Stimulated activated naive CD8-positive, alpha-beta T cell treated with anti-CD3 and anti-CD28 coated beads, Interleukin-15, Interleukin-2, amounts not matched to agents 100 ng/mL and 50 ng/mL, for 24 hours (primary cell): ENCODE measurements around the gene FAM20B.
"Not testable (repeated sequence)": the region's sequence is repeated elsewhere in the genome, so short reads cannot be mapped to it uniquely, and the experiment has no call there.

Source experiments
- H3K27ac Mint-ChIP-seq: one replicate; pipeline ENCODE4 v1.8.0; 2021; ENCODE audit warnings: mild to moderate bottlenecking, mixed read lengths
- H3K27me3 Mint-ChIP-seq: one replicate; pipeline ENCODE4 v1.8.0; 2021; ENCODE audit warnings: mixed read lengths
- H3K36me3 Mint-ChIP-seq: one replicate; pipeline ENCODE4 v1.8.0; 2021; ENCODE audit warnings: low read depth, mixed read lengths
- H3K4me1 Mint-ChIP-seq: one replicate; pipeline ENCODE4 v1.8.0; 2021; ENCODE audit warnings: low read depth, mixed read lengths
- H3K4me3 Mint-ChIP-seq: one replicate; pipeline ENCODE4 v1.8.0; 2021; ENCODE audit warnings: mild to moderate bottlenecking, mixed read lengths
- H3K9me3 Mint-ChIP-seq: one replicate; pipeline ENCODE4 v1.8.0; 2021; ENCODE audit warnings: mixed read lengths

Gene FAM20B, protein sequence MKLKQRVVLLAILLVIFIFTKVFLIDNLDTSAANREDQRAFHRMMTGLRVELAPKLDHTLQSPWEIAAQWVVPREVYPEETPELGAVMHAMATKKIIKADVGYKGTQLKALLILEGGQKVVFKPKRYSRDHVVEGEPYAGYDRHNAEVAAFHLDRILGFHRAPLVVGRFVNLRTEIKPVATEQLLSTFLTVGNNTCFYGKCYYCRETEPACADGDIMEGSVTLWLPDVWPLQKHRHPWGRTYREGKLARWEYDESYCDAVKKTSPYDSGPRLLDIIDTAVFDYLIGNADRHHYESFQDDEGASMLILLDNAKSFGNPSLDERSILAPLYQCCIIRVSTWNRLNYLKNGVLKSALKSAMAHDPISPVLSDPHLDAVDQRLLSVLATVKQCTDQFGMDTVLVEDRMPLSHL

GRCh38 chr1:179025125-179025974, at the start of gene FAM20B:
Gene FAM20B (plus strand): TSS chr1:179025894. CDS start chr1:179043848, 17,954 bp downstream.
- Mint-ChIP-seq H3K36me3 (no peaks in the 10 kb centered on the region), H3K9me3 (no peaks in the 10 kb centered on the region), H3K4me1 (peaks cover 34% of the 10 kb centered on the region), H3K27ac (peak within 1 kb of the TSS; percentile 95), H3K4me3 (peak within 1 kb of the TSS; percentile 97), H3K27me3 (no peaks in the 10 kb centered on the region)

DNA sequence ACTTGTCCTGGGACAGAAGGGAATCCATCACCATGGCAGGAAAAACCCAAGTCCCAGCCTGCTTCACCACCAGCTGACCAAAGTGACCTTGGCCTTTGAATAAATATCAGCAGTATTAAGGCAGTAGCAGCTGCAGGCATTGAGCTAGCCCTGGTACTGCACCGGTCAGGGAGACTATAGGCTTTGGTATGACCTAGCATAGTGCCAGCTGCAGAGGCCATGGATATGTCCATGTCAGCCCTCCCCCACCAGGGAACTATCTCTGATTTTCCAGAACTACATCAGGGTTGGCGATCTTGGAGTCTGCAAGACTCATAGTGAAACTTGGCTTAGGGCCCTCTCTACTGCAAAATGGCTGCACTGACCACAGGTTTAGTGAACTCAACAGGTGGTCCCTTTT, 49.2 kb upstream of the FAM20B start:
- Mint-ChIP-seq H3K4me1 (no peaks in the 10 kb centered on the region), H3K36me3 (peaks cover 11% of the 10 kb centered on the region), H3K4me3 (no peak overlapping the region), H3K27me3 (peaks cover 7% of the 10 kb centered on the region), H3K27ac (no peak overlapping the region), H3K9me3 (peaks cover 11% of the 10 kb centered on the region)

- Mint-ChIP-seq H3K4me3 (no peak overlapping the region), H3K4me1 (no peaks in the 10 kb centered on the region), H3K27me3 (no peaks in the 10 kb centered on the region), H3K9me3 (peaks cover 4% of the 10 kb centered on the region), H3K27ac (no peak overlapping the region), H3K36me3 (no peaks in the 10 kb centered on the region)
Measured at GRCh38 chr1:178986204-178986603, 39.5 kb upstream of the FAM20B start.

DNA sequence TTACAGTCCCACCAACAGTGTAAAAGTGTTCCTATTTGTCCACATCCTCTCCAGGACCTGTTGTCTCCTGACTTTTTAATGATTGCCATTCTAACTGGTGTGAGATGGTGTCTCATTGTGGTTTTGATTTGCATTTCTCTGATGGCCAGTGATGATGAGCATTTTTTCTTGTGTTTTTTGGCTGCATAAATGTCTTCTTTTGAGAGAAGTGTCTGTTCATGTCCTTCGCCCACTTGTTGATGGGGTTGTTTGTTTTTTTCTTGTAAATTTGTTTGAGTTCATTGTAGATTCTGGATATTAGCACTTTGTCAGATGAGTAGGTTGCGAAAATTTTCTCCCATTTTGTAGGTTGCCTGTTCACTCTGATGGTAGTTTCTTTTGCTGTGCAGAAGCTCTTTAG, 37.5 kb upstream of the FAM20B start:
- not testable (repeated sequence) for H3K4me1 Mint-ChIP-seq, H3K27ac Mint-ChIP-seq, H3K9me3 Mint-ChIP-seq, H3K4me3 Mint-ChIP-seq, H3K27me3 Mint-ChIP-seq, H3K36me3 Mint-ChIP-seq

DNA sequence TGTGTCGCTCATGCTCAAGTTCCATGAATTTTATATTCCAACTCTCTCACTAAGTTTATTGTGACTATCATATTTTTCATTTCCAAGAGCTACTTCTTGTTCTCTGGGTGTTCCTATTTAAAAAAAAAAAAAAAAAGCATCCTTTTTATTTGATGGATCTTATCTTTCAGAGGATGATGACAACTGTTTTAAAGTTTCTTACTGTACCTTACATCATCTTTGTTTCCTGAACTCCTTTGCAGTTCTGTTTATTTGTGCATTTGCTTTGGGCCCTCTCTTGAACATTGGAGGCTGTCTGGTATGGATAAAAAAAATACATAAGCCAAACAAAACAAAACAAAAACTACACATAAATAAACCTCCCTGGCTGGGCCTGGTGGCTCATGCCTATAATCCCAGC, 32.1 kb upstream of the FAM20B start:
- Mint-ChIP-seq H3K4me3 (no peak overlapping the region), H3K36me3 (no peaks in the 10 kb centered on the region), H3K9me3 (no peaks in the 10 kb centered on the region), H3K4me1 (peaks cover 3% of the 10 kb centered on the region), H3K27me3 (no peaks in the 10 kb centered on the region), H3K27ac (no peak overlapping the region)

DNA sequence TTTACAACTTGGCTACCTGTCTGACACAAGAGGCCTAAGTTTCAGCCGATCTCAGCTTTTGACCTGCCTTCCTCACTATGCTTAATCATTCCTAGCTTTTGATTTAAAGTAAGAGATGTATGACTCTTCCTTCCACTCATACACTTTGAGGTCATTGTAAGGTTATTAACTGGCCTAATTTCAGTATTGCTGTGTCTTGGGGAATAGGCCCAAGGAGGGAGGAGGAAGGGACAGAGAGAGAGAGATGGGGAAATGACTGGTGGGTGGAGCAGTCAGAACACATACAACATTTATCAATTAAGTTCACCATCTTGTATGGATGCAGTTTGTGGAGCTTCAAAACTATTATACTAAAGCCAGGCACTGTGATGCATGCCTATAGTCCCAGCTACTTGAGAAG, 28.3 kb upstream of the FAM20B start:
- no peaks in the 10 kb centered on the region for H3K9me3 Mint-ChIP-seq

DNA sequence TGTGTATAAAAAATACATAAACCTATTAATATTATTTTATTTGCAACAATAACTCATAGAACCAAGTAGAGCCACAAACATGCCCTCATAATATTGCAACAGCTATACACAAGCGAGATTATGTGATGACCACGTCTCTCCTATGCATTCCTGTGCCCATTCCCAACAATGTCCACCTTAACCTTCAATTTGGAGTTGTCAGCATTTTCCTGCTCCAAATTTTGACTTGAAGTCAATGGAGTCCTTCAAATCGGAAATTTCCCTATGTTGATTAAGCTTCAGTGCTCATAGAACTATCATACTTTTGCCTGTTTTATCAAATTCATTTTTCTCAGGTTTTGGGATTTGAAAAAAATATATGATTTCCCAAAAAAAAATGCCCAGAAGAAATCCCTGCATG, 27.4 kb upstream of the FAM20B start:
- Mint-ChIP-seq H3K4me3 (no peak overlapping the region), H3K36me3 (no peaks in the 10 kb centered on the region), H3K27ac (no peak overlapping the region), H3K4me1 (peaks cover 11% of the 10 kb centered on the region), H3K27me3 (no peaks in the 10 kb centered on the region), H3K9me3 (no peaks in the 10 kb centered on the region)

More for the DNA sequence above, 28.3 kb upstream of the FAM20B start:
- H3K4me3 Mint-ChIP-seq = no peak overlapping the region
- H3K4me1 Mint-ChIP-seq = peaks cover 3% of the 10 kb centered on the region
- H3K36me3 Mint-ChIP-seq = no peaks in the 10 kb centered on the region
- H3K27ac Mint-ChIP-seq = no peak overlapping the region
- no peaks in the 10 kb centered on the region for H3K27me3 Mint-ChIP-seq

DNA sequence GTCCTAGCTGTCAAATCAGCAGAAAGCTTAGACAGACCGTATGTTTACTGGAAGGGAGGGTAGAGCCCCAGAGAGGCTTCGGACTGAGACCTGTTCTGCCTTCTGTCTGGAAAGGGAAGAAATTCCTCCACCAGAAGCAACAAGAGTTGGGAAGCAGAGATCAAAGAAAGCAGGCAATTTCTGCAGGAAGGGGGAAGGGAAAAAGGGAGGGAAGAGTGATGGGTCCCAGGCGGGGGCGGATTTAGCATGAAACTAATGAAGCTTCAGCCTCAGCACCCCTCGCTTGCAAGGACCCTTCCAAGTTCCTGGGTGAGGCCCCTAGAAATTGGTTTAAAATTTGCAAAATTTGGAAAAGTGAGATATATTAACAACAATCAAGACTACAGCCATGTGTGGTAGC, 26.6 kb upstream of the FAM20B start:
- Mint-ChIP-seq H3K4me1 (peaks cover 19% of the 10 kb centered on the region), H3K27ac (no peak overlapping the region), H3K27me3 (no peaks in the 10 kb centered on the region), H3K4me3 (no peak overlapping the region), H3K9me3 (no peaks in the 10 kb centered on the region), H3K36me3 (no peaks in the 10 kb centered on the region)

GRCh38 chr1:179001451-179001850, 24.2 kb upstream of the FAM20B start:
- Mint-ChIP-seq H3K4me1 (peaks cover 22% of the 10 kb centered on the region), H3K4me3 (no peak overlapping the region), H3K9me3 (no peaks in the 10 kb centered on the region), H3K36me3 (no peaks in the 10 kb centered on the region), H3K27me3 (no peaks in the 10 kb centered on the region), H3K27ac (no peak overlapping the region)

DNA sequence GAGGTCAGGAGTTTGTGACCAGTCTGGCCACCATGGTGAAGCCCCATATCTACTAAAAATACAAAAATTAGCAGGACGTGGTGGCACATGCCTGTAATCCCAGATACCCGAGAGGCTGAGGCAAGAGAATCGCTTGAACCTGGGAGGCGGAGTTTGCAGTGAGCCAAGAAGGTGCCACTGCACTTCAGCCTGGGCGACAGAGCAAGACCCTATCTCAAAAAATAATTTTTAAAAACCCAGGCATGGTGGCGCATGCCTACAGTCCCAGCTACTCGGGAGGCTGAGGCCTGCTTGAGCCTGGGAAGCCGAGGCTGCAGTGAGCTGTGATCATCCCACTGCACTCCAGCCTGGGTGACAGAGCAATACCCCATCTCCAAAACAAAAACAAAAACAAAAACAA, 23.6 kb upstream of the FAM20B start:
- H3K27me3 Mint-ChIP-seq = not testable (repeated sequence)

GRCh38 chr1:179002552-179003345, 22.9 kb upstream of the FAM20B start:
- H3K4me3 Mint-ChIP-seq = no peak overlapping the region
- H3K9me3 Mint-ChIP-seq = no peaks in the 10 kb centered on the region
- H3K4me1 Mint-ChIP-seq = peaks cover 19% of the 10 kb centered on the region
- no peaks in the 10 kb centered on the region for H3K36me3 Mint-ChIP-seq
- H3K27ac Mint-ChIP-seq = no peak overlapping the region
- no peaks in the 10 kb centered on the region for H3K27me3 Mint-ChIP-seq

More for the DNA sequence above, 23.6 kb upstream of the FAM20B start:
- H3K4me3 Mint-ChIP-seq, H3K9me3 Mint-ChIP-seq, H3K27ac Mint-ChIP-seq, H3K36me3 Mint-ChIP-seq: not testable (repeated sequence)
- H3K4me1 Mint-ChIP-seq = peaks cover 22% of the 10 kb centered on the region

- Mint-ChIP-seq H3K27me3 (no peaks in the 10 kb centered on the region), H3K4me3 (no peak overlapping the region), H3K36me3 (no peaks in the 10 kb centered on the region), H3K9me3 (no peaks in the 10 kb centered on the region), H3K4me1 (peaks cover 19% of the 10 kb centered on the region), H3K27ac (peak overlapping the region; percentile 67)
Measured at GRCh38 chr1:179003512-179004066, 22.1 kb upstream of the FAM20B start.

DNA sequence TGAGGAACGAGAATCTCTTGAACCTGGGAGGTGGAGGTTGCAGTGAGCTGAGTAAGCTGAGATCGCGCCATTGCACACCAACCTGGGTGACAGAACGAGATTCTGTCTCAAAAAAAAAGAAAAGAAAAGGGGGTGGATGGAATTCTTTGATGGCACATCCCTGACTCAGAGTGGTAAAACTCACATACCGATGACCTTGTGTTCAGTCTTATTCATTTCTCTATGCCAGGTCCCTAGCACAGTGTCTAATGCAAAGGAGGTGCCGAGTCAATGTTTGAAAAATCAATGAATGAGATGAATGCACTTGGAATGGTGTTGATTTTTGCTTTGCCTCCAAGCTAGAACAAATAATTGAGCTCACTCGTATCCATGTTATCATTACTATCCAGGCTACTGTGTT, 18.5 kb upstream of the FAM20B start:
- no peaks in the 10 kb centered on the region for H3K27me3 Mint-ChIP-seq
- no peak overlapping the region for H3K4me3 Mint-ChIP-seq
- H3K27ac Mint-ChIP-seq = no peak overlapping the region
- H3K4me1 Mint-ChIP-seq = peaks cover 19% of the 10 kb centered on the region
- no peaks in the 10 kb centered on the region for H3K9me3 Mint-ChIP-seq
- H3K36me3 Mint-ChIP-seq = no peaks in the 10 kb centered on the region

- no peaks in the 10 kb centered on the region for H3K27me3 Mint-ChIP-seq
- H3K9me3 Mint-ChIP-seq = no peaks in the 10 kb centered on the region
- H3K27ac Mint-ChIP-seq = no peak overlapping the region
- H3K4me3 Mint-ChIP-seq = no peak overlapping the region
- H3K36me3 Mint-ChIP-seq = no peaks in the 10 kb centered on the region
- no peaks in the 10 kb centered on the region for H3K4me1 Mint-ChIP-seq
Measured at GRCh38 chr1:179010671-179011070, 15.0 kb upstream of the FAM20B start.
